ENCODE results near the gene TMPRSS11B.

The TMPRSS11B gene

DNA sequence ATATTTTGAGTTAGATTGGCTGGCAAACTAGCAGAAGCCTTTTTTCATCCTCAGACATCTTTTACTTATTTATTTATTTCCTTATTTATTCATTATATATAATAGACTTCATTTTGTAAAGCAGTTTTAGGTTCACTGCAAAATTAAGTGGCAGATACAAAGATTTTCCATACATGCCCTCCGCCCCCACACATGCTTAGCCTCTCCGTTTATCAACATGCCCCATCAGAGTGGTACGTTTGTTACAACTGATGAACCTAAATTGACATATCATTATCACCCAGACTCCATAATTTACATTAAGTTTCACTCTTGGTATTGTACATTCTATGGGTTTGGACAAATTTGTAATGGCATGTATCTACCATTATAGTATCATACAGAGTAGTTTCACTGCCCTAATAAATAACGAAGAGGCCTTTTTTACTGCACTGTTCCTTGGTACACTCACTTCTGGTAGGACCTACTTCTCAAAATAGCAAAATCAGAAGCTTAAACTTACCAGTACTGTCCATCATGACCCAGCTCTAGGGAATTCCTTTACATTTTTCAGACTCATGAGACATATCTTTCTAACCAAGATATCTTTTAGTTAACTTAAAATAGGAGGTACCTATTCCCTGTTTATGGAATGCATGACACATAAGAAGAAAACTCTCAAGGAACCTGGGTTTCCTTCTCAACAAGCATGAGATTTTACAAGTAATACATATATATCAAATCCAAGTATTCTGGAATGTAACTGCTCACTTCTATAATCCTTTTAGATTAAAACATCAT, 4.8 kb upstream of the TMPRSS11B start:
- Histone ChIP-seq H3K9me2 (replicated peaks; ENCODE audit: control insufficient read depth, low read length) (no peaks in the 10 kb centered on the region), H4K20me1 (ENCODE audit: control insufficient read depth, insufficient read depth, low read depth, low read length) (no peaks in the 10 kb centered on the region), H3K27ac (ENCODE audit: low read depth, low read length) (no peak overlapping the region), H3K9me3 (ENCODE audit: control insufficient read depth, insufficient read depth, low read length) (no peaks in the 10 kb centered on the region), H3K79me2 (ENCODE audit: control insufficient read depth, low read length) (no peaks in the 10 kb centered on the region), H3K27me3 (ENCODE audit: control insufficient read depth, low read length) (no peaks in the 10 kb centered on the region), H3K4me2 (ENCODE audit: low read length) (no peak overlapping the region), H3K4me3 (ENCODE audit: low read length) (no peak overlapping the region), H3K4me1 (ENCODE audit: control insufficient read depth, low read length) (no peaks in the 10 kb centered on the region), H3F3A (ENCODE audit: control insufficient read depth, insufficient read depth) (no peaks in the 10 kb centered on the region), H3K36me3 (ENCODE audit: control insufficient read depth, low read length) (no peaks in the 10 kb centered on the region)
- TF ChIP-seq, protein P1, sequence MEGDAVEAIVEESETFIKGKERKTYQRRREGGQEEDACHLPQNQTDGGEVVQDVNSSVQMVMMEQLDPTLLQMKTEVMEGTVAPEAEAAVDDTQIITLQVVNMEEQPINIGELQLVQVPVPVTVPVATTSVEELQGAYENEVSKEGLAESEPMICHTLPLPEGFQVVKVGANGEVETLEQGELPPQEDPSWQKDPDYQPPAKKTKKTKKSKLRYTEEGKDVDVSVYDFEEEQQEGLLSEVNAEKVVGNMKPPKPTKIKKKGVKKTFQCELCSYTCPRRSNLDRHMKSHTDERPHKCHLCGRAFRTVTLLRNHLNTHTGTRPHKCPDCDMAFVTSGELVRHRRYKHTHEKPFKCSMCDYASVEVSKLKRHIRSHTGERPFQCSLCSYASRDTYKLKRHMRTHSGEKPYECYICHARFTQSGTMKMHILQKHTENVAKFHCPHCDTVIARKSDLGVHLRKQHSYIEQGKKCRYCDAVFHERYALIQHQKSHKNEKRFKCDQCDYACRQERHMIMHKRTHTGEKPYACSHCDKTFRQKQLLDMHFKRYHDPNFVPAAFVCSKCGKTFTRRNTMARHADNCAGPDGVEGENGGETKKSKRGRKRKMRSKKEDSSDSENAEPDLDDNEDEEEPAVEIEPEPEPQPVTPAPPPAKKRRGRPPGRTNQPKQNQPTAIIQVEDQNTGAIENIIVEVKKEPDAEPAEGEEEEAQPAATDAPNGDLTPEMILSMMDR (IDR thresholded peaks at IDR 0.05; ENCODE audit: low read depth, low read length, poor library complexity, severe bottlenecking): no peak
- no peak for TF ChIP-seq EZH2phosphoT487 (IDR thresholded peaks at IDR 0.05; ENCODE audit: borderline replicate concordance, low read length)

DNA sequence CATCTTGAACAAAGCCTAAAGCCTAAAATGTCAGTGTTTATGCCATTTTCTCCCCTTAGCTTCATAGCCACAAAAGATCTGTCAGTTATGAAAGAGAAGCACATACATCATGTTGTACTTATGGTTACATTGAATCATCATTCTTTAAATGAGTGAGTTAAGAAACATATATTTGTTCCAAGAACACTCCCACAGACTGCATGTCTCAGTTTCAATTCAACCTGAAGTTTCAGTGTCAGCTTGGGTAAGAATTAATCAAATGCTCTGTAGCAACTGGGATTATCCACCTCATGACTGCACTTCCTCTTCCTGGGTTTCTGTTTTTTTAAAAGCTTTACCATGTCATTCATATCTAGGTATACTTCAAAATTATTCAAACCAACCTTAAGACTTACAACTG, 3.9 kb upstream of the TMPRSS11B start:
- Histone ChIP-seq H3K27me3 (ENCODE audit: control insufficient read depth, low read length) (no peaks in the 10 kb centered on the region), H3K9me2 (replicated peaks; ENCODE audit: control insufficient read depth, low read length) (no peaks in the 10 kb centered on the region), H3K4me2 (ENCODE audit: low read length) (no peak overlapping the region), H3K79me2 (ENCODE audit: control insufficient read depth, low read length) (no peaks in the 10 kb centered on the region), H3F3A (ENCODE audit: control insufficient read depth, insufficient read depth) (no peaks in the 10 kb centered on the region), H3K4me1 (ENCODE audit: control insufficient read depth, low read length) (no peaks in the 10 kb centered on the region), H3K27ac (ENCODE audit: low read depth, low read length) (no peak overlapping the region), H3K9me3 (ENCODE audit: control insufficient read depth, insufficient read depth, low read length) (no peaks in the 10 kb centered on the region), H3K4me3 (ENCODE audit: low read length) (no peak overlapping the region), H3K36me3 (ENCODE audit: control insufficient read depth, low read length) (no peaks in the 10 kb centered on the region), H4K20me1 (ENCODE audit: control insufficient read depth, insufficient read depth, low read depth, low read length) (no peaks in the 10 kb centered on the region)
- TF ChIP-seq EZH2phosphoT487 (IDR thresholded peaks at IDR 0.05; ENCODE audit: borderline replicate concordance, low read length): no peak

DNA sequence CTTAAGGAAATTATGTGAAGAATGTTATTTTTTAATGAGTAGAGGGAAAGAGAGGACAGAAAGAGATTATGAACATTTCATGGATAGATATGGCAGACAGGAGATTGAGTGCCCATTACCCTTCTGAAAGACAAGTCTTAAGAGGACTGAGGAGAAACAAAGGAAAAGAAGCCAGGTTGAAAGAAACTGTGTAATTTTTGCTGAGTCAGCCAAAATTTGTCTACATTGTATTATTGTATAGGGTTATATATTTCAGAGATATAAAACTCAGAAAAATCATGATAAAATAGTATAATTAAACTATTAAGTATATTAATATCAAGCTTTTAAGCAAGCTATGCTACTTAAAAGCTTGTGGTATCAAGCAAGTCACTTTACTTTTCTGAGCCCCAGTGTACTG, 4.9 kb downstream of the TMPRSS11B start:
- Histone ChIP-seq H3K9me3 (ENCODE audit: control insufficient read depth, insufficient read depth, low read length) (no peaks in the 10 kb centered on the region), H3K4me2 (ENCODE audit: low read length) (no peak overlapping the region), H3F3A (ENCODE audit: control insufficient read depth, insufficient read depth) (no peaks in the 10 kb centered on the region), H3K27ac (ENCODE audit: low read depth, low read length) (no peak overlapping the region), H3K4me1 (ENCODE audit: control insufficient read depth, low read length) (no peaks in the 10 kb centered on the region), H3K27me3 (ENCODE audit: control insufficient read depth, low read length) (no peaks in the 10 kb centered on the region), H3K36me3 (ENCODE audit: control insufficient read depth, low read length) (no peaks in the 10 kb centered on the region), H3K79me2 (ENCODE audit: control insufficient read depth, low read length) (no peaks in the 10 kb centered on the region), H4K20me1 (ENCODE audit: control insufficient read depth, insufficient read depth, low read depth, low read length) (no peaks in the 10 kb centered on the region), H3K9me2 (replicated peaks; ENCODE audit: control insufficient read depth, low read length) (no peaks in the 10 kb centered on the region), H3K4me3 (ENCODE audit: low read length) (no peak overlapping the region)
- TF ChIP-seq EZH2phosphoT487 (IDR thresholded peaks at IDR 0.05; ENCODE audit: borderline replicate concordance, low read length): no peak
- TF ChIP-seq, protein P1 (IDR thresholded peaks at IDR 0.05; ENCODE audit: low read depth, low read length, poor library complexity, severe bottlenecking): no peak

DNA sequence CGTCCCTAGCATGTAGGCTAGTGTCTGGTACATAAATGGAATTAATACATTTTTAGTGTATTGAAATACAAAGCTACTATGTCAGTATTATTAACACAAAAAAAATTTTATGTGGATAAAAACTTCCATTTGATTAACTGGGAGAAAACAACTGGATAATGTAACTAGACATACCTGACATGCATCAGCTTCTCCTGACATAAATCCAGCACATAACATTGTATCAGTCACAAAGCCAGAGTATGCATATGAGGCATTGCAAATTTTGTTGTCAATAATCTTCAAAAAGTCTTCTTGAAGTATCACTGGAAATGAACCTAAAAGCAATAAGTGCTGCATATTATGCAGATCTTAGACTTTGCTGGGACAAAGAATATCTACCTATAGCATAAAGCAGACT, 16.9 kb downstream of the TMPRSS11B start:
- Histone ChIP-seq H3K4me3 (ENCODE audit: low read length) (no peak overlapping the region), H3K27ac (ENCODE audit: low read depth, low read length) (no peak overlapping the region), H3F3A (ENCODE audit: control insufficient read depth, insufficient read depth) (no peaks in the 10 kb centered on the region), H3K4me1 (ENCODE audit: control insufficient read depth, low read length) (no peaks in the 10 kb centered on the region), H3K9me3 (ENCODE audit: control insufficient read depth, insufficient read depth, low read length) (no peaks in the 10 kb centered on the region), H4K20me1 (ENCODE audit: control insufficient read depth, insufficient read depth, low read depth, low read length) (no peaks in the 10 kb centered on the region), H3K4me2 (ENCODE audit: low read length) (no peak overlapping the region), H3K79me2 (ENCODE audit: control insufficient read depth, low read length) (no peaks in the 10 kb centered on the region), H3K27me3 (ENCODE audit: control insufficient read depth, low read length) (no peaks in the 10 kb centered on the region), H3K36me3 (ENCODE audit: control insufficient read depth, low read length) (no peaks in the 10 kb centered on the region), H3K9me2 (replicated peaks; ENCODE audit: control insufficient read depth, low read length) (no peaks in the 10 kb centered on the region)
- TF ChIP-seq, protein P1 (IDR thresholded peaks at IDR 0.05; ENCODE audit: low read depth, low read length, poor library complexity, severe bottlenecking): no peak
- no peak for TF ChIP-seq EZH2phosphoT487 (IDR thresholded peaks at IDR 0.05; ENCODE audit: borderline replicate concordance, low read length)
